GM23338 (cell line): Measurements from ENCODE around the gene NXN. TPM values are rescaled to one million over a fixed set of nuclear protein-coding genes. Genes with fewer than 3 reads are reported as not detected.
"Not testable (repeated sequence)": the region's sequence is repeated elsewhere in the genome, so short reads cannot be mapped to it uniquely, and the experiment has no call there.

Experiments used
- ATAC-seq: fragments of 200-7000 bp; cut with Tn5 transposase; 3 replicates; pipeline ENCODE4 v1.9.1; 2020
- DNase-seq: peaks from one replicate; pipeline ENCODE4 v3.0.0-alpha.2; 2015; ENCODE audit warnings: low spot score
- H2AFZ ChIP-seq: fragments of 200-600 bp; sonication (generic); 2 replicates; pipeline ENCODE4 v1.8.0; 2016; ENCODE audit warnings: antibody characterized with exemption, mild to moderate bottlenecking, moderate library complexity
- H3F3A ChIP-seq: fragments of 200-600 bp; sonication (generic); replicated peaks from 2 replicates; pipeline ENCODE4 v1.8.0; 2017; ENCODE audit warnings: antibody characterized with exemption, mixed run types, low read depth
- H3K27ac ChIP-seq: fragments of 200-600 bp; sonication (generic); 2 replicates; pipeline ENCODE4 v1.6.1; 2016; ENCODE audit warnings: low read depth
- H3K27me3 ChIP-seq: fragments of 200-600 bp; sonication (generic); 2 replicates; pipeline ENCODE4 v1.8.0; 2016; ENCODE audit warnings: mild to moderate bottlenecking, mixed run types, moderate library complexity; ENCODE audit not compliant: insufficient read depth
- H3K36me3 ChIP-seq: fragments of 200-600 bp; sonication (generic); 2 replicates; pipeline ENCODE4 v1.8.0; 2016; ENCODE audit warnings: mild to moderate bottlenecking; ENCODE audit not compliant: insufficient read depth
- H3K4me1 ChIP-seq: fragments of 200-600 bp; sonication (generic); 2 replicates; pipeline ENCODE4 v1.8.0; 2016; ENCODE audit warnings: mild to moderate bottlenecking, moderate library complexity; ENCODE audit not compliant: insufficient read depth
- H3K4me2 ChIP-seq: fragments of 200-600 bp; sonication (generic); 2 replicates; pipeline ENCODE4 v1.7.1; 2017; ENCODE audit warnings: mixed run types
- H3K4me3 ChIP-seq: fragments of 200-600 bp; sonication (generic); 2 replicates; pipeline ENCODE4 v1.6.1; 2016; ENCODE audit warnings: mixed run types
- H3K79me2 ChIP-seq: fragments of 200-600 bp; sonication (generic); replicated peaks from 2 replicates; pipeline ENCODE4 v1.8.0; 2017; ENCODE audit warnings: mild to moderate bottlenecking; ENCODE audit not compliant: insufficient read depth
- H3K9me2 ChIP-seq: fragments of 200-600 bp; sonication (generic); 2 replicates; pipeline ENCODE4 v1.8.0; 2017; ENCODE audit not compliant: insufficient read depth
- H4K20me1 ChIP-seq: fragments of 200-600 bp; sonication (generic); replicated peaks from 2 replicates; pipeline ENCODE4 v1.8.0; 2017; ENCODE audit warnings: mild to moderate bottlenecking; ENCODE audit not compliant: insufficient read depth
- H3K27ac Mint-ChIP-seq: 2 replicates; pipeline ENCODE4 v1.8.0; 2020; ENCODE audit warnings: inconsistent platforms, mild to moderate bottlenecking, moderate library complexity, mixed read lengths
- H3K27me3 Mint-ChIP-seq: 3 replicates; pipeline ENCODE4 v1.8.0; 2022; ENCODE audit warnings: low read depth, mild to moderate bottlenecking, moderate library complexity, mixed read lengths, inconsistent platforms; ENCODE audit not compliant: insufficient read depth, poor library complexity
- H3K36me3 Mint-ChIP-seq: 3 replicates; pipeline ENCODE4 v1.8.0; 2021; ENCODE audit warnings: low read depth, mild to moderate bottlenecking, inconsistent platforms, moderate library complexity, mixed read lengths
- H3K4me1 Mint-ChIP-seq: 3 replicates; pipeline ENCODE4 v1.8.0; 2020; ENCODE audit warnings: mild to moderate bottlenecking, inconsistent platforms, mixed read lengths
- H3K4me3 Mint-ChIP-seq: 3 replicates; pipeline ENCODE4 v1.8.0; 2021; ENCODE audit warnings: moderate library complexity, mild to moderate bottlenecking, inconsistent platforms, mixed read lengths
- H3K9me3 Mint-ChIP-seq: 3 replicates; pipeline ENCODE4 v1.8.0; 2020; ENCODE audit warnings: moderate library complexity, mild to moderate bottlenecking, inconsistent platforms, mixed read lengths
- CREB1 ChIP-seq: fragments of 250-450 bp; sonication (Bioruptor Pico); IDR thresholded peaks from 2 replicates; pipeline ENCODE4 v1.5.0; 2020; ENCODE audit warnings: low read depth, mild to moderate bottlenecking, moderate library complexity
- EZH2 ChIP-seq: fragments of 200-600 bp; sonication (generic); IDR thresholded peaks from one replicate; pipeline ENCODE4 v1.8.0; 2017; ENCODE audit warnings: antibody characterized with exemption, mild to moderate bottlenecking, low read depth; ENCODE audit not compliant: unreplicated experiment
- EZH2phosphoT487 ChIP-seq: fragments of 200-600 bp; sonication (generic); IDR thresholded peaks from one replicate; pipeline ENCODE4 v1.8.1; 2018; ENCODE audit warnings: antibody characterized with exemption; ENCODE audit not compliant: unreplicated experiment
- JUNB ChIP-seq: IDR thresholded peaks from one replicate; pipeline ENCODE4 v1.6.1; 2016; ENCODE audit warnings: antibody characterized with exemption; ENCODE audit not compliant: unreplicated experiment
- NANOG ChIP-seq: IDR thresholded peaks from 2 replicates; pipeline ENCODE4 v1.6.1; 2016; ENCODE audit warnings: antibody characterized with exemption, borderline replicate concordance
- POLR2AphosphoS5 ChIP-seq: IDR thresholded peaks from 2 replicates; pipeline ENCODE4 v1.6.1; 2016; ENCODE audit warnings: antibody characterized with exemption, low read depth
- STAT1 ChIP-seq: IDR thresholded peaks from one replicate; pipeline ENCODE4 v1.6.1; 2016; ENCODE audit warnings: antibody characterized with exemption; ENCODE audit not compliant: unreplicated experiment
- ZNF114 ChIP-seq: fragments of 250-450 bp; sonication (Bioruptor Pico); IDR thresholded peaks from 2 replicates; pipeline ENCODE4 v1.5.0; 2020; ENCODE audit warnings: mild to moderate bottlenecking, moderate library complexity
- ZNF331 ChIP-seq: fragments of 250-450 bp; sonication (Bioruptor Pico); IDR thresholded peaks from 2 replicates; pipeline ENCODE4 v1.5.0; 2020; ENCODE audit warnings: low read depth, mild to moderate bottlenecking, moderate library complexity
- polyA plus RNA-seq: library from polyadenylated mRNA; unstranded; fragments of >200 nt; fragmentation: Nextera tagmentation; extraction: Ambion mirVana; gene quantifications from 2 replicates; pipeline ENCODE4 v1.2.1, GENCODE V29; 2016
- total RNA-seq: library from RNA; depleted of rRNA; stranded (reverse); fragments of >200 nt; shearing (Covaris generic); gene quantifications from 2 replicates; pipeline ENCODE4 v1.2.3, GENCODE V29; 2014
- TF ChIP-seq, protein P1 (sequence below): IDR thresholded peaks from one replicate; pipeline ENCODE4 v1.6.1; 2018; ENCODE audit warnings: antibody characterized with exemption; ENCODE audit not compliant: unreplicated experiment
- TF ChIP-seq, protein P2 (sequence below): IDR thresholded peaks from 2 replicates; pipeline ENCODE4 v1.6.1; 2016; ENCODE audit warnings: antibody characterized with exemption

The NXN gene
- total and polyA plus RNA-seq, 2 experiments from 2014 or later: 31.8 to 105 TPM

DNA sequence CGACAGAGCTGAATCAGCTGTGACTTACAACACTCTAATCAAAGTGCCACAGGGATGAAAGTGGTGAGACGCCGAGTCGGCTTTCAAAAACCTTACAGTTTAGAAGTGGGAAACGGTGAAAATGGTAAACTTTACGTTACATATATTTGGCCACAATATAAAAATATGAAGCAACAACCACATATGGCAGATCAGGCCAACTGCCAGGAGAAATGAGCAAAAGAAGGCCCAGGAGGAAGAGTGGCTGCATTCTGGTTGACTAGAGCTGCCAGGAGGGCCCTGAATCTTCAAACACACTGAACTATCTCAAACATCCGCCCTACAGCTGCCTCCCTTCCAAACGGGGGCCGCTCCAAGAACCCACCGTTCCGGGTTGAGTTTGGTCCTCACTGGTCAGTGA is 141.1 kb downstream of the NXN start (continued):
- TF ChIP-seq, protein P1, sequence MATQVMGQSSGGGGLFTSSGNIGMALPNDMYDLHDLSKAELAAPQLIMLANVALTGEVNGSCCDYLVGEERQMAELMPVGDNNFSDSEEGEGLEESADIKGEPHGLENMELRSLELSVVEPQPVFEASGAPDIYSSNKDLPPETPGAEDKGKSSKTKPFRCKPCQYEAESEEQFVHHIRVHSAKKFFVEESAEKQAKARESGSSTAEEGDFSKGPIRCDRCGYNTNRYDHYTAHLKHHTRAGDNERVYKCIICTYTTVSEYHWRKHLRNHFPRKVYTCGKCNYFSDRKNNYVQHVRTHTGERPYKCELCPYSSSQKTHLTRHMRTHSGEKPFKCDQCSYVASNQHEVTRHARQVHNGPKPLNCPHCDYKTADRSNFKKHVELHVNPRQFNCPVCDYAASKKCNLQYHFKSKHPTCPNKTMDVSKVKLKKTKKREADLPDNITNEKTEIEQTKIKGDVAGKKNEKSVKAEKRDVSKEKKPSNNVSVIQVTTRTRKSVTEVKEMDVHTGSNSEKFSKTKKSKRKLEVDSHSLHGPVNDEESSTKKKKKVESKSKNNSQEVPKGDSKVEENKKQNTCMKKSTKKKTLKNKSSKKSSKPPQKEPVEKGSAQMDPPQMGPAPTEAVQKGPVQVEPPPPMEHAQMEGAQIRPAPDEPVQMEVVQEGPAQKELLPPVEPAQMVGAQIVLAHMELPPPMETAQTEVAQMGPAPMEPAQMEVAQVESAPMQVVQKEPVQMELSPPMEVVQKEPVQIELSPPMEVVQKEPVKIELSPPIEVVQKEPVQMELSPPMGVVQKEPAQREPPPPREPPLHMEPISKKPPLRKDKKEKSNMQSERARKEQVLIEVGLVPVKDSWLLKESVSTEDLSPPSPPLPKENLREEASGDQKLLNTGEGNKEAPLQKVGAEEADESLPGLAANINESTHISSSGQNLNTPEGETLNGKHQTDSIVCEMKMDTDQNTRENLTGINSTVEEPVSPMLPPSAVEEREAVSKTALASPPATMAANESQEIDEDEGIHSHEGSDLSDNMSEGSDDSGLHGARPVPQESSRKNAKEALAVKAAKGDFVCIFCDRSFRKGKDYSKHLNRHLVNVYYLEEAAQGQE: no peak
- TF ChIP-seq JUNB (no peak), ZNF331 (CRISPR knock-in tag) (no peak), CREB1 (CRISPR knock-in tag) (no peak), NANOG (no peak), EZH2 (no peak), ZNF114 (CRISPR knock-in tag) (no peak), STAT1 (no peak), POLR2AphosphoS5 (no peak), EZH2phosphoT487 (no peak)
- TF ChIP-seq, protein P2, sequence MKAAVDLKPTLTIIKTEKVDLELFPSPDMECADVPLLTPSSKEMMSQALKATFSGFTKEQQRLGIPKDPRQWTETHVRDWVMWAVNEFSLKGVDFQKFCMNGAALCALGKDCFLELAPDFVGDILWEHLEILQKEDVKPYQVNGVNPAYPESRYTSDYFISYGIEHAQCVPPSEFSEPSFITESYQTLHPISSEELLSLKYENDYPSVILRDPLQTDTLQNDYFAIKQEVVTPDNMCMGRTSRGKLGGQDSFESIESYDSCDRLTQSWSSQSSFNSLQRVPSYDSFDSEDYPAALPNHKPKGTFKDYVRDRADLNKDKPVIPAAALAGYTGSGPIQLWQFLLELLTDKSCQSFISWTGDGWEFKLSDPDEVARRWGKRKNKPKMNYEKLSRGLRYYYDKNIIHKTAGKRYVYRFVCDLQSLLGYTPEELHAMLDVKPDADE: no peak

DNA sequence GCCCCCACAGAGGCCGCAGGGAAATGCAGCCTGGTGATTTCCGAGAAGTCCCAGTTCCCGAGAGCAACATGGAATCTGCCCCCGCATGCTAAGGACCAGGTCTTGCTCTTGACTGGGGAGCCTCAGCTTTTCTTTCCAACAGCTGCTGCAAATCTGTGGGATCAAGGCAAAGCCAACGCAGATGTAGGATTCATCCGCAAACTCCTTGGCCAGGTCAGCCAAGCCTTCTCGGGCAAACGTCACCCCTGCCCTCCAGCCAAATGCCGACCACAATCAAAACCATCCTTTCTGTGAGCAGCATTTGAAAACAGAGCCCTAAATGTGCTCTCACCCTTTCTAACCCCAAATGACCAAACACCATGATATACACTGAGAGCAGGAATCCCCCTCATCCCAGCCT is 143.4 kb downstream of the NXN start:
- Histone ChIP-seq H2AFZ (no peak overlapping the region), H3K4me1 (0 out of 2 replicates have a peak, but pooled peaks cover 7% of the 10 kb centered on the region), H3K79me2 (peaks cover 88% of the 10 kb centered on the region), H3F3A (peaks cover 6% of the 10 kb centered on the region; the same call in 1 of the 2 replicates), H4K20me1 (peaks cover 3% of the 10 kb centered on the region; the same call in 1 of the 2 replicates), H3K4me3 (no peak overlapping the region), H3K27me3 (no peaks in the 10 kb centered on the region), H3K9me2 (no peaks in the 10 kb centered on the region), H3K4me2 (peak overlapping the region; percentile 27; the same call in 1 of the 2 replicates), H3K27ac (peak overlapping the region; percentile 96), H3K36me3 (no peaks in the 10 kb centered on the region)
- TF ChIP-seq POLR2AphosphoS5 (no peak), STAT1 (no peak), JUNB (no peak)
- TF ChIP-seq, protein P1: no peak
- peaks cover 12% of the 10 kb centered on the region for H3K27me3 Mint-ChIP-seq
- peak; percentile 59 for DNase-seq
- peak overlapping the region; percentile 82 for H3K27ac Mint-ChIP-seq
- H3K36me3 Mint-ChIP-seq: peaks cover 23% of the 10 kb centered on the region
- peaks cover 16% of the 10 kb centered on the region for H3K4me1 Mint-ChIP-seq
- no peaks in the 10 kb centered on the region; the same call in 2 of the 3 replicates for H3K9me3 Mint-ChIP-seq
- ATAC-seq: peak; percentile 54
- peak overlapping the region; percentile 4; the same call in 1 of the 3 replicates for H3K4me3 Mint-ChIP-seq

DNA sequence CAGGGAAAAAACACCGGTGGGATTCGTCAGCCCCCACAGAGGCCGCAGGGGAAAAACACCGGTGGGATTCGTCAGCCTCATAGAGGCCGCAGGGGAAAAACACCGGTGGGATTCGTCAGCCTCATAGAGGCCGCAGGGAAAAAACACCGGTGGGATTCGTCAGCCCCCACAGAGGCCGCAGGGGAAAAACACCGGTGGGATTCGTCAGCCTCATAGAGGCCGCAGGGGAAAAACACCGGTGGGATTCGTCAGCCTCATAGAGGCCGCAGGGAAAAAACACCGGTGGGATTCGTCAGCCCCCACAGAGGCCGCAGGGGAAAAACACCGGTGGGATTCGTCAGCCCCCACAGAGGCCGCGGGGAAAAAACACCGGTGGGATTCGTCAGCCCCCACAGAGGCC is 143.9 kb downstream of the NXN start:
- DNase-seq, H2AFZ ChIP-seq, H3K27me3 ChIP-seq, H3K9me2 ChIP-seq, H3F3A ChIP-seq, H3K4me3 ChIP-seq, H3K4me1 ChIP-seq, H4K20me1 ChIP-seq, H3K36me3 ChIP-seq, H3K9me3 Mint-ChIP-seq, ATAC-seq, H3K4me3 Mint-ChIP-seq: not testable (repeated sequence)
- H3K27ac ChIP-seq: peak overlapping the region; percentile 96
- peaks cover 89% of the 10 kb centered on the region for H3K79me2 ChIP-seq
- Mint-ChIP-seq H3K36me3 (peaks cover 18% of the 10 kb centered on the region), H3K27me3 (peaks cover 13% of the 10 kb centered on the region), H3K27ac (peak overlapping the region; percentile 91), H3K4me1 (peaks cover 16% of the 10 kb centered on the region)
- peak overlapping the region; percentile 27; the same call in 1 of the 2 replicates for H3K4me2 ChIP-seq
